ENCODE results near the gene RAVER1.

DNA sequence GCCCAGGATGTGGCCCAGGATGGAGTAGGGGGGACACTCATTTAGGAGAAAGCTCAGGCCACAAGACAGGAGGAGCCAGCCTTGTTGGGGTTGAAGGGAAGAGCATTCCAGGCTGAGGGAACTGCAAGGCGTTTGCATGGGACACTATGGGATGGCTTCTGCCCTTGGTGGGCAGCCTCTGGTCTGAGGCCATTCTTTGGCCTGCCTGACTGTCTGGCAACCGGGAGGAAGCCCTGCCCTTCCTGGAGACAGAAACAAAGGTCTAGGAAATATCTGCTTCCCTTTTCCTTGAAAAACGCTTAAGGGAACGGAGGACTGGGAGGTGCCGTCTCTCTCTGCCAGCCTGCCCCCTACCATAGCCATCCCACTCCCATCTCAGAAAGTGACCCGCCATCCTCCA, 65.3 kb downstream of the RAVER1 start:
- TF ChIP-seq POLR2AphosphoS5 (IDR thresholded peaks at IDR 0.05; ENCODE audit: low read depth, low read length) = no peak
- TF ChIP-seq, protein P1, sequence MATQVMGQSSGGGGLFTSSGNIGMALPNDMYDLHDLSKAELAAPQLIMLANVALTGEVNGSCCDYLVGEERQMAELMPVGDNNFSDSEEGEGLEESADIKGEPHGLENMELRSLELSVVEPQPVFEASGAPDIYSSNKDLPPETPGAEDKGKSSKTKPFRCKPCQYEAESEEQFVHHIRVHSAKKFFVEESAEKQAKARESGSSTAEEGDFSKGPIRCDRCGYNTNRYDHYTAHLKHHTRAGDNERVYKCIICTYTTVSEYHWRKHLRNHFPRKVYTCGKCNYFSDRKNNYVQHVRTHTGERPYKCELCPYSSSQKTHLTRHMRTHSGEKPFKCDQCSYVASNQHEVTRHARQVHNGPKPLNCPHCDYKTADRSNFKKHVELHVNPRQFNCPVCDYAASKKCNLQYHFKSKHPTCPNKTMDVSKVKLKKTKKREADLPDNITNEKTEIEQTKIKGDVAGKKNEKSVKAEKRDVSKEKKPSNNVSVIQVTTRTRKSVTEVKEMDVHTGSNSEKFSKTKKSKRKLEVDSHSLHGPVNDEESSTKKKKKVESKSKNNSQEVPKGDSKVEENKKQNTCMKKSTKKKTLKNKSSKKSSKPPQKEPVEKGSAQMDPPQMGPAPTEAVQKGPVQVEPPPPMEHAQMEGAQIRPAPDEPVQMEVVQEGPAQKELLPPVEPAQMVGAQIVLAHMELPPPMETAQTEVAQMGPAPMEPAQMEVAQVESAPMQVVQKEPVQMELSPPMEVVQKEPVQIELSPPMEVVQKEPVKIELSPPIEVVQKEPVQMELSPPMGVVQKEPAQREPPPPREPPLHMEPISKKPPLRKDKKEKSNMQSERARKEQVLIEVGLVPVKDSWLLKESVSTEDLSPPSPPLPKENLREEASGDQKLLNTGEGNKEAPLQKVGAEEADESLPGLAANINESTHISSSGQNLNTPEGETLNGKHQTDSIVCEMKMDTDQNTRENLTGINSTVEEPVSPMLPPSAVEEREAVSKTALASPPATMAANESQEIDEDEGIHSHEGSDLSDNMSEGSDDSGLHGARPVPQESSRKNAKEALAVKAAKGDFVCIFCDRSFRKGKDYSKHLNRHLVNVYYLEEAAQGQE (IDR thresholded peaks at IDR 0.05; ENCODE audit: insufficient read depth in 1 of 2, low read depth in 2 of 2, low read length in 2 of 2) = no peak
- TF ChIP-seq FOXP2 (optimal IDR thresholded peaks at IDR 0.05; ENCODE audit: borderline replicate concordance, extremely low read depth, extremely low read length, insufficient read depth) = no peak
- TF ChIP-seq TAF1 (IDR thresholded peaks at IDR 0.05; ENCODE audit: borderline replicate concordance, insufficient read depth, low read length) = no peak
- no peak for TF ChIP-seq SIN3A (IDR thresholded peaks at IDR 0.05; ENCODE audit: borderline replicate concordance, insufficient read depth, low read length)
